Glutamatergic neuron (in vitro differentiated cells): ENCODE results near the gene MYO1D. TPM values are rescaled to one million over a fixed set of nuclear protein-coding genes. Genes with fewer than 3 reads are reported as not detected.

ENCODE experiments used
- DNase-seq: peaks from one replicate; pipeline ENCODE4 v3.0.0; 2022
- H3K27ac Mint-ChIP-seq: one replicate; pipeline ENCODE4 v1.8.0; 2020; ENCODE audit warnings: mild to moderate bottlenecking, mixed read lengths, inconsistent platforms; ENCODE audit not compliant: unreplicated experiment
- H3K27me3 Mint-ChIP-seq: one replicate; pipeline ENCODE4 v1.8.0; 2020; ENCODE audit warnings: mild to moderate bottlenecking, moderate library complexity, mixed read lengths, inconsistent platforms; ENCODE audit not compliant: unreplicated experiment
- H3K36me3 Mint-ChIP-seq: one replicate; pipeline ENCODE4 v1.8.0; 2020; ENCODE audit warnings: mild to moderate bottlenecking, mixed read lengths, inconsistent platforms; ENCODE audit not compliant: unreplicated experiment
- H3K4me1 Mint-ChIP-seq: one replicate; pipeline ENCODE4 v1.8.0; 2020; ENCODE audit warnings: mild to moderate bottlenecking, low read depth, mixed read lengths, inconsistent platforms; ENCODE audit not compliant: unreplicated experiment
- H3K4me3 Mint-ChIP-seq: one replicate; pipeline ENCODE4 v1.8.0; 2020; ENCODE audit warnings: mild to moderate bottlenecking, mixed read lengths, inconsistent platforms; ENCODE audit not compliant: unreplicated experiment
- H3K9me3 Mint-ChIP-seq: one replicate; pipeline ENCODE4 v1.8.0; 2020; ENCODE audit warnings: mild to moderate bottlenecking, moderate library complexity, mixed read lengths, inconsistent platforms; ENCODE audit not compliant: unreplicated experiment
- total RNA-seq: library from RNA; stranded (reverse); fragmentation: NEBNext Ultra II Directional; extraction: Animal tissue kit (Norgen Biotek cat#: 25700); gene quantifications from one replicate; pipeline ENCODE4 v1.2.1, GENCODE V29; 2021; ENCODE audit not compliant: unreplicated experiment
- TF ChIP-seq, protein P1 (sequence below): fragments of 200-600 bp; sonication (generic); IDR thresholded peaks from one replicate; pipeline ENCODE4 v1.5.0; 2021; ENCODE audit not compliant: partially characterized antibody, unreplicated experiment

The MYO1D gene
- total RNA-seq, 1 donor from 2014 or later: 5.3 TPM

DNA sequence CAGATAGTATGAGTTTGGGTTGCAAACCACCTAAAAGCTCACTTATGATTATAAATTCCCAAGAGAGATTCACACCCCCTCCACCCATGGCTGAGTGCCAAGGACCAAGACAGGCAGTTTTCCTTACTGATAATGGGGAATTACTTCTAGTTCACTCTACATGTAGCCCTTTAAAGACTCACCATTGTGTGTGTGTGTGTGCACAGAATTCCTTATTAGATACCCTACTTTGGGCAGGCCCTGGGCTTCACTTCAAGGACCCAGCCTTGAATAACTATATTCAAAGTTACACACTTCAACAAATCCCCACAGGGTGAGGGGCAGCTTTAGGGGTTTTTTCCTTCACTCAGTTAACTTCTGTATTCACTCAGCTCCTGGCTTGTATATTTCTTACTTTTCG, 143.5 kb downstream of the MYO1D start:
- Mint-ChIP-seq H3K4me1 (no peaks in the 10 kb centered on the region), H3K36me3 (peaks cover 4% of the 10 kb centered on the region), H3K27ac (no peak overlapping the region), H3K9me3 (no peaks in the 10 kb centered on the region), H3K4me3 (no peak overlapping the region), H3K27me3 (no peaks in the 10 kb centered on the region)
- DNase-seq: no peak
- TF ChIP-seq, protein P1, sequence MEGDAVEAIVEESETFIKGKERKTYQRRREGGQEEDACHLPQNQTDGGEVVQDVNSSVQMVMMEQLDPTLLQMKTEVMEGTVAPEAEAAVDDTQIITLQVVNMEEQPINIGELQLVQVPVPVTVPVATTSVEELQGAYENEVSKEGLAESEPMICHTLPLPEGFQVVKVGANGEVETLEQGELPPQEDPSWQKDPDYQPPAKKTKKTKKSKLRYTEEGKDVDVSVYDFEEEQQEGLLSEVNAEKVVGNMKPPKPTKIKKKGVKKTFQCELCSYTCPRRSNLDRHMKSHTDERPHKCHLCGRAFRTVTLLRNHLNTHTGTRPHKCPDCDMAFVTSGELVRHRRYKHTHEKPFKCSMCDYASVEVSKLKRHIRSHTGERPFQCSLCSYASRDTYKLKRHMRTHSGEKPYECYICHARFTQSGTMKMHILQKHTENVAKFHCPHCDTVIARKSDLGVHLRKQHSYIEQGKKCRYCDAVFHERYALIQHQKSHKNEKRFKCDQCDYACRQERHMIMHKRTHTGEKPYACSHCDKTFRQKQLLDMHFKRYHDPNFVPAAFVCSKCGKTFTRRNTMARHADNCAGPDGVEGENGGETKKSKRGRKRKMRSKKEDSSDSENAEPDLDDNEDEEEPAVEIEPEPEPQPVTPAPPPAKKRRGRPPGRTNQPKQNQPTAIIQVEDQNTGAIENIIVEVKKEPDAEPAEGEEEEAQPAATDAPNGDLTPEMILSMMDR: no peak

DNA sequence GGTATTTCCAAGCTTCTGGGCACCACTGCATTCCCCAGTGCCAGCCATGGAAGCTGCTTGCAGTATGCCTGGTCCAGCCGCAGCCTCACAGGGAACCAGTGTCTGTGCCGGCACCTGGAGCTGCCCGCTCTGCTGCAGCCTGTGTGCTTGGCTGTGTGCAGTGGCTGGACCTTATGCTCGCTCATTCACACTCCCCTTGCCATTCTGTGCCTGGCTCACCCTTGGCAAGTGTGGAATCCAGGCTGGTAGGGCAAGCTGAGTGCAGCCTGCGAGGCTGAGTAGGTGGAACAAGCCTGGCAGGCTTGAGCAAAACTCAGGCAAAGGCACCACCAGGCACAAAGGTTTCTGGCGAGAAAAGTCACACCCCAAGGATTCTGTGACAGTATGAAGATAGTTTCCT, 144.0 kb downstream of the MYO1D start:
- Mint-ChIP-seq H3K36me3 (peaks cover 4% of the 10 kb centered on the region), H3K4me3 (no peak overlapping the region), H3K4me1 (no peaks in the 10 kb centered on the region), H3K9me3 (no peaks in the 10 kb centered on the region), H3K27ac (no peak overlapping the region), H3K27me3 (no peaks in the 10 kb centered on the region)
- TF ChIP-seq, protein P1: no peak
- no peak for DNase-seq

DNA sequence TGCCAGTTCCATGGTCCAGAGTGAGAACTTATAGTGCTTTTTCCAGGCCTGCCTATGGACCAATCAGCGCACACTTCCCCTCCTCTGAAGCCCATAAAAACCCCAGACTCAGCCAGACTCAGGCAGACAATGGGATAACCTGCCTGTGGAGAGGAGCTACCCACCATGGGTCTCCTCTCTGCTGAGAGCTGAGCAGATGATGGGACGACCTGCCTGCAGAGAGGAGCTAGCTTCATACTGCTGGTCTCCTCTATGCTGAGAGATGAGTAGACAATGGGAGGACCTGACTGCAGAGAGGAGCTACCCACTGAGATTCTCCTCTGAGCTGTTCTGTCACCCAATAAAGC, 144.7 kb downstream of the MYO1D start:
- Mint-ChIP-seq H3K4me1 (no peaks in the 10 kb centered on the region), H3K36me3 (peaks cover 4% of the 10 kb centered on the region), H3K27me3 (no peaks in the 10 kb centered on the region), H3K27ac (no peak overlapping the region), H3K4me3 (no peak overlapping the region), H3K9me3 (no peaks in the 10 kb centered on the region)
- TF ChIP-seq, protein P1: no peak
- no peak for DNase-seq

DNA sequence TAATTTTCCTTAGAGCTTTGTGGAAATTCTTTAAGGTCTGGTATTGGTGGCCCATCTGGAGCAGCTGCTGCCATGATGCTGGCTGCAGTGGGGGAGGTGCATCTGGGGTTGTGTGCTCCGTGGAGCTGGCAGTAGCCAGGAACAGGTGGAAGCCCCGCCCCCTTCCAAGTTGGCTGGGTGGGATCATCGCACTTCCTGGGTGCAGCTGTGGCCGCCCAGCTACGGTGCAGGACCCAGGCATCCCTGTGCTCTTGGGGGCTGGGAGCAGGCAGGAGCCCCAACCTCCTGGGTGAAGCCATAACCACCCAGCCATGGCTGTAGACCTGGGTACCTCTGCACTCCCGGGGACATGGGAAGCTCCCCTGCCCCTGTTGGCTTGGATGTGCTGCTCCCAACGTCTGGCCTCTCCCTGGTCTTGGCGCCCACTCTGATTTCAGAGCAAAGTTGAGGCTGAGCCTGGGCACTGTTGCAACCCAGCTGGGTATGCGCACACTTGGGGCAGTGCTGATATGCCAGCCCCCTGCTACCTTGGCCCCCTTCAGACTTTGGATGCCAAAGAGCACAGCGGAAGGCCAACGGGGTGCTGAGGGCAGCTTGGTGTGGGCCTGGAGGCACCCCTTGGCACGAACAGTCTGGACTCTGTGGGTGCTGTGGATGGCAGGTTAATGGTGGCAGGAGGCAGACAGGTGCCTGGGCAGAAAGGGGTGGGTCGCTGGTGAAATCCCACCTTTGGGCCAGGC, 145.2 kb downstream of the MYO1D start:
- TF ChIP-seq, protein P1: no peak
- no peak overlapping the region for H3K4me3 Mint-ChIP-seq
- no peak for DNase-seq
- H3K27me3 Mint-ChIP-seq: no peaks in the 10 kb centered on the region
- no peak overlapping the region for H3K27ac Mint-ChIP-seq
- H3K9me3 Mint-ChIP-seq: no peaks in the 10 kb centered on the region
- no peaks in the 10 kb centered on the region for H3K4me1 Mint-ChIP-seq
- peaks cover 4% of the 10 kb centered on the region for H3K36me3 Mint-ChIP-seq

DNA sequence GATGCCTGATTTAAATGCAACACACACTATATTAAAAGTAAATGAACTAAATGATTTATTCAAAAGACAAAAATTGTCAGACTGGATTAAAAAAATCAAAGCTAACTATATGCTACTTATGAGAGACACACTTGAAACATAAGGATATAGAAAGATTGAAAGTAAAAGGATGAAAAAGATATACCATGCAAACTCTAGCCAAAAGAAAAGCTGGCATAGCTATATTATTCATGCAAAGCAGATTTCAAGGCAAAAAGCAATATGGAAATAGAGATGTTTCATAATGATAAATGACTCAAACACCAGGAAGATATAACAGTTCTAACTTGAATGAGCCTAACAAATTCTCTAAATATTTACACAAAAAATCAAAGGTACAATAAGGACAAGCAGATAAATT, 149.2 kb downstream of the MYO1D start:
- no peaks in the 10 kb centered on the region for H3K27me3 Mint-ChIP-seq
- H3K36me3 Mint-ChIP-seq: peaks cover 11% of the 10 kb centered on the region
- TF ChIP-seq, protein P1: no peak
- no peaks in the 10 kb centered on the region for H3K9me3 Mint-ChIP-seq
- no peaks in the 10 kb centered on the region for H3K4me1 Mint-ChIP-seq
- DNase-seq: no peak
- no peak overlapping the region for H3K4me3 Mint-ChIP-seq
- H3K27ac Mint-ChIP-seq: no peak overlapping the region
